HG02840 (cell line): Measurements from ENCODE around the gene SELENOO.

Source experiments
- ATAC-seq: cut with Tn5 transposase; IDR thresholded peaks from one replicate; pipeline ENCODE4 v1.9.1; 2021; ENCODE audit warnings: mild to moderate bottlenecking, moderate library complexity, moderate number of reproducible peaks; ENCODE audit not compliant: unreplicated experiment, low FRiP score

SELENOO gene

DNA sequence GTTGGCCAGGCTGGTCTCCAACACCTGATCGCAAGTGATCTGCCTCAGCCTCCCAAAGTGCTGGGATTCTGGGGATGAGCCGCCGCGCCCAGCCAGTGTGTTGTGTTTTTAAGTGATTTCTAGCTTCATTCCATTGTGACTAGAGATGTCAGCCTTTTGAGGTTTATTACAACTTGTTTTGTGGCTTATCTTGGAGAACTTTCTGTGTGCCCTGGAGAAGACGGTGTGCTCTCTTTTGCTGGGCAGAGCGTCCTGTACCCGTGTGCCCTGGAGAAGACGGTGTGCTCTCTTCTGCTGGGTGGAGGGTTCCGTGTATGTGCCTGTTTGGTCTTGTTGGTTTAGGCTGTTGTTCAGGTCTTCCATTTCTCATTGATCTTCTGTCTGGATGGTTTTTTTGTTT lies 12.5 kb downstream of the SELENOO start:
- no peak for ATAC-seq

DNA sequence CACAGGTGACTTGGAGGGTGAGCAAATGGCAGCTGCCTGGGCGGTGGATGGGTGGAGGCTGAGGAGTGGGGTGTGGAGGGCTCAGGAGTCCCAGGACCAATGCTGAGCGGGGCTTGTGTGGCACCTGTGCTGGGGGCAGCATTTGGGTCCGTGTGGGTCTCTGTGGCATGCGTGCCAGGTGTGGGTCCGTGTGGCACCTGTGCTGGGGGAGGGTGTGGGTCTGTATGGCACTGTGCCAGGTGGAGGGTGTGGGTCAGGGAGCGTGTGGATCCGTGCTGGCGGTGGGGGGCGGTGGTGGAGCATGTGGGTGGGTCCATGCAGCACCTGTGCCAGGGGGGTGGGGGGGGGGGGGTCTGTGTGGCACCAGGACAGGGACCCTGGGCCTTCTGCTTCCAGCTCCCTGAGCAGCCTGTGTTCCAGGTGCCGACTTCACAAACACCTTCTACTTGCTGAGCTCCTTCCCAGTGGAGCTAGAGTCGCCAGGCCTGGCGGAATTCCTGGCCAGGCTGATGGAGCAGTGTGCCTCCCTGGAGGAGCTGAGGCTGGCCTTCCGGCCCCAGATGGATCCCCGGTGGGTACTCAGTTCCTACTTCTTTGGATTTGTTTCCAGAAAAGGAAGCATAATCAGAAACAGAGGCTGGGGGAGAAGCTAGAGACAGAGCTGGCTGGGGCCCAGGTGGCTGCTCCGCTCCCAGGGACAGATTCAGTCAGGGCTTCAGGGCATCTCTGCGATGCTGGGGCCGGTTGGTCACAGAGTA lies 14.7 kb downstream of the SELENOO start:
- no peak for ATAC-seq

DNA sequence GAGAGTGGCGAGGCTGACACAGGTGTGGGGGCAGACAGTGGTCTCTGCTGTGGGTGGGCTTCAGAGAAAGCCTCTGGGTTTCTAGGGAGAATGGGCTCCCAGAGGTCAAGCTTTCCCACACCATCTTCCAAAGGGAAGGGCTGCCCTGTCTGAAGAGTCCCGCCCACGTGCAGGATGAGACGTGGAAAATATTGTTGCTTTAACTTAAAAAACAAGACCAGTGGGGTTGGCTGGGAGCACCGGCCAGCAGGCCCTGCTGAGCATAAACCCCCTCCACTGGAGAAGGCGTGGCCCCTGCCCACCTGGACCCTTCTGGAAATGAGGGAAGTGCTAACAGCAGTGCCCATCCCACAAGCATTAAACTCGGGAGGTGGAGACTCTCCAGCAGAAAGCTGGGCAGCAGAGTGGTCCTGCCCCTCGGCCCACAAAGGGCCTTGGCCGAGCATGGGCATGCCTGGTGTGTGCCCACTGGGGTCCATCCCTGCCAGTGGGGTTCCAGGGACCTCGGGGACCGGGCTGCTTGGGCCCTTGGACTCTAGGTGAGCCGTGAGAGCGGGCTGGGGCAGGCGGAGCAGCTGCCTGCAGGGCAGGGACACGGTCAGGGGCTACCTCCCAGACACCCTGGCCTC lies 15.4 kb downstream of the SELENOO start:
- no peak for ATAC-seq

DNA sequence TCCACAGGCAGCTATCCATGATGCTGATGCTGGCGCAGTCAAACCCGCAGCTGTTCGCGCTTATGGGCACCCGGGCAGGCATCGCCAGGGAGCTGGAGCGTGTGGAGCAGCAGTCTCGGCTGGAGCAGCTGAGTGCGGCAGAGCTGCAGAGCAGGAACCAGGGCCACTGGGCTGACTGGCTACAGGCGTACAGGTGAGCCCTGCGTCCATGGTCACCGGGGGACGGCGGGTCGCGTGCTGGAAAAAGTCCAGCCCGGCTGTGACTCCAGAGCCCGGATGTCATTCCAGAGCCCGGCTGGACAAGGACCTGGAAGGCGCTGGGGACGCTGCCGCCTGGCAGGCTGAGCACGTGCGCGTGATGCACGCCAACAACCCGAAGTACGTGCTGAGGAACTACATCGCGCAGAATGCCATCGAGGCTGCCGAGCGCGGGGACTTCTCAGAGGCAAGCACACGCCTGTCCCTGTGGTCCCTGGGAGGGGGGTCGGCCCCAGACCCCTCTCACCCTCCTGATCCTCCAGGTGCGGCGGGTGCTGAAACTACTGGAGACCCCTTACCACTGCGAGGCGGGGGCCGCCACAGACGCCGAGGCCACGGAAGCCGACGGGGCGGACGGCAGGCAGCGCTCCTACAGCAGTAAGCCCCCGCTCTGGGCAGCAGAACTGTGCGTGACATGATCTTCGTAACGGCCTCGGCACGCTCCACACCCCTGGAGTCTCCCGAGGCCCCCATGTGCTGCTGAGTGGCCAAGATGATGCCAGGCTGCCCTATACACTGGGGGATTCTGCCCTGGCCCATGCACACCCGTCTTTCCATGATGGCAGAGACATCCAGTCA lies 16.1 kb downstream of the SELENOO start:
- ATAC-seq = no peak

DNA sequence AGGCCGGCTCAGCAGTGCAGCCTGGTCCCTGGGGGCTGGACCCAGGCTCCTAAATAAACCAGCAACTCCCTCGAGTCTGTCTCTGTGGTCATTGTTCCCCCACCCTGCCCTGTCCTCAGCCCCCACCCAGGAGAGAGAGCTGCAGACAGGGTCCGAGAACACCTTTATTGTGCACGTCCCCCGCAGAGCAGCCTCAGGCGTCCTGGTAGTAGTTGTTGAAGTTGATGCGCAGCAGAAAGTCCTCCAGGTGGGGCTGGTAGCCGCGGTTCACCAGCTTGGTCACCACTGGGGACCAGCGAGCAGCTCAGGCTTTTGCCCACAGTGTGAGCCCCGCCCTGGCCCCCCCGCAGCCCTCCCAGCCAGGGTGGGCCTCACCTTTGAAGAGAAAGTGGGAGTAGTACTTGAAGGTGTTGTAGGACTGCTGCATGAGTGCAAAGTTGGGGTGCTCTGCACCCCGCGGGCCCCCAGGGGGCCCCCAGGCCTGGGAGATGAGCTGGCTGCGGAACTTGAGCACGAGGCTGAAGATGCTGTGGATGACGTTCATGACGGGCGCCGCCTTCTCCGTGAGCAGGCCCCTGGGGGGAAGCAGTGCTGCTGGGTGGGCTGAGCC lies 16.8 kb downstream of the SELENOO start:
- no peak for ATAC-seq

DNA sequence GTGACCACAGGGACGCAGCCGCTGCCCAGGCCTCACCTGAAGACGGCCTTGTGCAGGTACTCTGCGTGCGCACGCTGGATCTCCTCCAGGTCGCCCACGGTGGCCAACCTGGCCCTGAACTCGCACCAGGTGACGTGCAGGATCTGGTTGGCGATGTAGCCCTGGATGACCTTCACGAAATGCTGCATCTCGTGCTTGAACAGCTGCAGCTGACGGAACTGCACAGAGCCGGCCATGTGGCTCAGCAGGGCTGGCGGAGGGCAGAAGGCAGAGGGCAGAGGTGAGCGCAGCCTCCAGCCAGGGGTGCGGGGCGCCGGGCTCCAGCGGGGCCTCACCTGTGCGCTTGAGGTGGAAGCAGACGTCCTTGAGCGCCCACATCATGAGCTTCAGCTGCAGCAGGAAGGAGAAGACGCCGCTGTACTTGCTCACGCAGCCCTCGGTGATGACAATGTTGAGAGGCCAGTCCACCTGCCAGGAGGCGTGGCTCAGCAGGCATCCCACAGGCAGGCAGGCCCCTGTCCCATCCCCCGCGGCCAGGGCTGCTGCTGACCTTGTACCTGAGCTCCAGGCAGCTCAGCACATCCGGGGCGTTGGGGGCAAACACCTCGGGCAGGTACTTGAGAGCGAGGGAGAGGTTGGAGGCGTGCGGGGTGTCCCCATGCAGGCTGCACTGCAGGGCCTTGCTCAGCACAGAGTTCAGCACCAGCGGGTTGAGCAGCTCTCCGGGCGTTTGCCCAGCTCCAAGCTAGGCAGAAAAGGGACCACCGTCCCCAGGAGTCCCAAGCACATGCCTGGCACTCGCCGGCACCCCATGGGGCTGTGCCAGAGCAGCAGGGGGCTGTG lies 17.6 kb downstream of the SELENOO start:
- no peak for ATAC-seq

DNA sequence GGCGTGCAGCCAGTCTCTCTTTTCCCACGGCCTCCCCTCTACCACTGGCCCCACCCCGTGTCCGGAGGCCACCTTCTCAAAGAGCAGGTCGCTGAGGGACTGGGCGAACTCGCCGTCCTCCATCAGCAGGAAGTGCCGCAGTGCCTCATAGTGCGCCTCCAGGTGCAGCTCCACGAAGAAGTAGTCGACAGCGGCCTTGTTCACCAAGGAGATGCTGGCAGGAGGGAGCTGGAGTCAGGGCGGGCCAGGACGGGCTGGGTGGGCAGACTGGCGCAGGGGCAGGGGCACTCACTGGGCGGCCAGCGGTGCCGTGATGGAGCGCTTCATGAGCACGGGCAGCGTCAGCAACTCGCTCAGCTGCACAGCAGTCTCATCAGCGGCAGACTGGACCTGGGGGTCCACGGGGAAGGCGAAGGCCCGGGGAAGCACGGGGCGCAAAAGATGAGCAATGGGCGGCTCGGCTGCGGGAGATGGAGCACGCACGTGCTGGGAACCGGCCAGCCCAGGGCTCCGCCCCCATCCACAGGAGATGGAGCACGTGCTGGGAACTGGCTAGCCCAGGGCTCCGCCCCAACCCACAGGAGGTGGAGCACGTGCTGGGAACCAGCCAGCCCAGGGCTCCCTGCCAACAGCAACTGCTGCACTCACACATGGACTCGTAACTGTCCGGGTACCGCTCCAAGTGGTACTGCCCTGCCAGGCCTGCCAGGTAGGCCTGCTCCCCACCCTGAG lies 18.4 kb downstream of the SELENOO start:
- no peak for ATAC-seq

DNA sequence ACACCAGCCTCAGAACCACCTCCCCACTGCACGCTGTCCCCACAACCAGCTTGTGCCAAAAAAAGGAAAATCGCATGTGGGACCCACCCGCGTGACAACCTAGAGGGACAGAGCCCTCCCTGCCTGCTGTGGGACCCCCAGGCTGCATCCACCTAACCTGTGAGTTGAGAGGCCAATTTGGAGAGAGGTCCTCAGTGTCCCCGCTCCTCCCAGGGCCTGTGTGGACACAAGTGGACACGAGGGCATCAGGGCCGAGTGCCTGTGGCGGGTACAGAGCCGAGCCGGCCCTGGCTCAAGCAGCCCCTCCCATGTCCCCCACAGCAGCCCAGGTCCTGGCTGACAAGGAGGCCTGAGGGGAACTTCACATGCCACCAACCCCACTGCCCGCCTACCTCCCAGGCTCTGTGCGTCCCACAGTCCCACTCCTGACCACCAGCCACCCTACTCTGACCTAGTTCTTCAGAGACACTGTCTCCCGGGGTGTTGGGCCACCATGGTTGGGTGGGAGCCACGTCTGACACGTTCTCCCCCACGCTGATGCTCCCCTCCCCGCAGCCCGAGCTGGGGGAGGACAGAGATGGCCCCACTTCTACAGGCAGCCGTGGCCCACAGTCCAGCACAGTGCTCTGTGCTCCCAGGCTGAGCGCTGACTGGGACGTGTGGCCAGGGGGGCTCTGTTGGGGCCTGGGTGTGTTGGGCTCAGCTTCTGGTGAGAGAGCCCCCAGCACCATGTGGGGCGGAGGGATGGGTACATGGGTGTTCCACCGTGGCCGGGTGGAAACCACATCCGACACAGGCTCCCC lies 19.2 kb downstream of the SELENOO start:
- ATAC-seq = no peak

DNA sequence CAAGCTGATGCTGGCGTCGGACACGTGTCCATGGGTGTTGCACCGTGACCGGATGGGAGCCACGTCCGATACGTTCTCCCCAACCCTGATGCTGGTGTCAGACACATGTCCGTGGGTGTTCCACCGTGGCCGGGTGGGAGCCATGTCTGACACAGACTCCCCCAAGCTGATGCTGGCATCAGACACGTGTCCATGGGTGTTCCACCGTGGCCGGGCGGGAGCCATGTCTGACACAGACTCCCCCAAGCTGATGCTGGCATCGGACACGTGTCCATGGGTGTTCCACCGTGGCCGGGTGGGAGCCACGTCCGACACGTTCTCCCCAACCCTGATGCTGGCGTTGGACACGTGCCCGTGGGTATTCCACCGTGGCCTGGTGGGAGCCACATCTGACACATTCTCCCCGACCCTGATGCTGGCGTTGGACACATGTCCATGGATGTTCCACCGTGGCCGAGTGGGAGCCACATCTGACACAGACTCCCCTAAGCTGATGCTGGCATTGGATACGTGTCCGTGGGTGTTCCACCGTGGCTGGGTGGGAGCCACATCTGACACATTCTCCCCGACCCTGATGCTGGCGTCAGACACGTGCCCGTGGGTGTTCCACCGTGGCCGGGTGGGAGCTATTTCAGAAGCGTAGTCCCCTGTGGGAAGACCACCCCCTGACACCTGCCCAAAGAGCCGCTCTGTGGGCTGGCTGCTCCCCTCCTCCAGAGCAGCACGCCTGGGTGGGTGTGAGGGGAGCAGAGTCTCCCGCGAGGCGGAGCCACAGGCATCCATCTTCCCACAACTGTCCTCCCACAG lies 20.0 kb downstream of the SELENOO start:
- no peak for ATAC-seq

DNA sequence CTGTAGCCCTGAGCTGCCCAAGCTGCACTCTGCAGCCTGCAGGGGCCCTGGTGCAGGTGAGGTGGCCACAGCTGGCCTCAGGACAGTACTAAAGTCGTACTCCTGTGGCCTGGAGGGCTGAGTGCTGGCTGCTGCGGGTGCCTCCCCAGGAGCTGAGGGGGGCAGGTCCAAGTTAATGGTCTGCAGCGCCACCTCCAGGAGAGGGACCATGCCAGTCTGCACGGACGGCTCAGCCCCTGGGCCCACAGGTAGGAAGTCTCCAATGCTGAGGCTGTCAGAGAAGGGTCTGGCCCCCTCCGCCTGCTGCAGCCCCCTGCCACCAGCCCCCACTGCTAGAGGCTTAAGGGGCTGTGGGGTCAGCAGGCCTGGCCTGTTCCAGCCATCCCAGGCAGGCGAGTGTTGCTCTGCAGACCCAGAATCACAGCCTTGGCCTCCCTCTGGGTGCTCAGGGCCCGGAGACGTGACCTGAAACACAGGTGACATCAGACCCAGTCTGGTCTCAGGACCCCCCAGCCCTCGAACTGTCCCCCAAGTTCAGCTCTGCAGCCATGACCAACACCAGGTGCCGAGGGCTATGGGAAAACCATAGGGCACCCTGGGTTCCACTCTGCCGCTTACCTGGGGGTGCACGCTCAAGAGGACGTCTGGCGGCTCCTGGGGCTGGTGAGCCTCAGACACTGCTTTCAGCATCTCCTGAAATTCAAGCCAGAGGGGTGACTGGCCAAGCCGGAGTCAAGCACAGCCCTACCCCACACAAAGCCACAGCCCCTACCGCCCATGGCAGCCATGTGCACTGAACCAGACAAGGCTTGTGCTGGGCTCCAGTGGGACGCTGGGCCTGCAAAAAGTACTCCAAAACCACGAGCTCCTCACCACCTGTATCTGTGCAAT lies 20.8 kb downstream of the SELENOO start:
- ATAC-seq = no peak

DNA sequence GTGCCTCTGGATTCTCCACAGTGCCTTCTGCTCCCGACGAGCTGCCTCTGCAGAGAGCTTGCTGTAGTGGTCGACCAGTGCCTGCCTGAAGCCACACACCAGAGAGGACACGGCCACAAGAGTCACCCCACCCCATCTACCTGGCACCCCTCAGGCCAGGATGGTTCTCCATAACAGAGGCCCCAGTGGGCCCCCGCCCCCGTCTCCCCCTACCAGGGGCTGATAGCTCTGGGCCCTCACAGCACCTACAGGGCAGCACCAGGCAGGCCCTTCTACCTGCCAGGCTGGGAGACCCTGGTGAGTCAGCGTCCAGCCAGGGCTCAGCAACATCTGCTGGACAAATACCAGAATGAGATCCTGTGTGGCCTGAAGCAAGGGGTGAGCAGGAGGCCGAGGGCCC lies 21.7 kb downstream of the SELENOO start:
- no peak for ATAC-seq

DNA sequence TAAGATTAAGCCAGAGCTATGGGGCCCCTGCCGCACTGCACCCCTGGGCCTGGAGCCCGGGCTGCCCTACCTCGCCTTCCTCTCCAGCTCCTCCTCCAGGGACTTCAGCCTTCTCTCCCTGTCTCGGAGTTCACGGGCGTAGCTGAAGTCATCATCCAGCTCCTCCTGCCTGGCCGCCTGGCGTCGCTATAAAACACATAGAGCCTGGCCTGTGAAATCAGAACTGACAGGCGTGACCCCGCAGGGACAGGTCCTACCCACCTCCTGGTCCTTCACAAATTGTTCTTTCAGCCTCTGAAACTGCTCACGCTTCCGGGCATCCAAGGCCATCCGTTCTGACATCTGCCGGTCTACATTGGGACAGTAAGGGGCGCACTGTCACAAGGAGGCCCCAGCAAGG lies 23.3 kb downstream of the SELENOO start:
- ATAC-seq = no peak

DNA sequence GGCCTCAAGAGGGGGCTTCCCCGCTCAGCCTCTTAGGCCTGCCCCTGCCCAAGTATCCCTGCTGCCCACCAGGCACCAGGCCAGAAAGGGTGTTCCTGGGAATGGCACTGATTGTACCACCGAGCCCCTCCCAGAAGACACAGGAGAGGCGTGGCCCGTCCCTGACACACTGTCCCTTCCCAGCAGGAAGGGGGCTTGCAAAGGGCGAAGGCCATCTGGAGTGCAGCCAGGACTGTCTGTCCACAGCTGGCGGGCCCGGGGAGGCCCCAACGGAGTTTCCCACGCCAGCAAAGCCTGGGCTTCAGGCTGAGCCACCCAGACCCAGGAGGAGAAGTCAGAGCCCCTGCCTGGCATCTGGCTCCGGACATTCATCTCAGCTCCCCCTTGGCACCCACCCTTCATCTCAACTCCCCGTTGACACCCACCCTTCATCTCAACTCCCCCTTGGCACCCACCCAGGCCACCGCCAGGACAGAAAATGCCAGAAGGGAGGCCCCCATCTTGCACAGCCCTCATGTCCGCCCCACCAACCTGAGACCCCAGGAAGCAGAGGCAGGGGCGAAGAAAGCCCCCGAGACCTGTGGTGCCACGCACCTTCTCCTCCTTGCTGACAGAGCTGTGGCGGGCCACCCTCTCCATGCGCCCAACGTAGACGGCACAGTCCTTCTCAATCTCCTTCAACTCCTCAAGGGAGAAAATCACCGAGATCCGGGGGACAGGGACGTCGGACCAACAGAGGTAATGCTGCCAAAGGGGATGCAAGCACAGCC lies 24.6 kb downstream of the SELENOO start:
- ATAC-seq = no peak

DNA sequence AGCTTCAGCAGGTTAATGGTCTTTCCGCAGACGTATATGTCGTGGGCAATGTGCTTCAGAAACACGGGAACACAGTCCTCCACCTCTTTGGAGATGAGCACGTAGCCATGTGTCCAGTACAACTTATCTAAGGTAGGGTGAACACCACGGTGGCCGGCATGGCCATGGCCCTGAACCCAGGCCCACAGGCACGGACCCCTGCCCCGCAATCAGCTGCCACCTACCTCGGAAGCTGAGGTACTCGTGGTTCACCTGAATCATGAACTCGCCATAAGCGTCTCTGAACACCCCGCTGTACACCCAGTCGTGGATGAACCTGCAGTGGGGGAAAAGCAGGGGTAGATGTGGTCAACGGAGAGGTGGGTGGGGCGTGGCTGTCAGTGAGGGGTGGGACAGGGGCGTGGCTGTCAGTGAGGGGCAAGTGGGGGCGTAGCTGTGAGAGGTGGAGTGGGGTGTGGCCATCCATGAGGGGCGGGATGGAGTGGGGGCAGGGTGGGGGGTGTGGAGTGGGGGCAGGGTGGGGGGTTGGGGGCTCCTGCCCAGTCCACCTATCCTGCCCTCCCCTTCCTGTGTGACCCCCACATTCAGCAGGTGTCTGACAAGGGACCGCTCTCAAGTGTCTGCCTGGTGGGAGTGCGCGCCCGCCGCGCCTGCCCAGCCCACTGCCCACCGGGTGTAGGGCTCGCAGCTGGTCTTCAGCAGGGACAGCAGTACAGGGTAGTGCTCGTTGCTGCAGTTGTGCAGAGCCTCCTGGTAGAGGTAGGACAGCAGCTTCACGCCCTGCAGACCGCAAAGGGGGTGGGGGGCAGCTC lies 25.5 kb downstream of the SELENOO start:
- ATAC-seq = no peak

DNA sequence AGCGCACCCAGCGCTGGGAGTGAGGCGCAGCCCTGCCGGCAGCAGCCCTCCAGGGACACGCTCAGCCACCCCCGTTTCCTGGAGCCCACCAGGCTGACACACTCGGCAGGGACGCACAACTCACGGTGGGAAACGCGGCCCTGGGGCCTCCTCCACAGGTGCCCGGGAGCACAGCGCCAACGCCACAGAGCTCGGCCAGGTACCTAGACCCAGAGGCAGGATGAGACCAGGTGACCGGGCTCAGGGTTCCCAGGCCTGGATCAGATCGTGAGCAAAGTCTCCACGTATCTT lies 26.0 kb downstream of the SELENOO start:
- ATAC-seq = no peak
